Parathyroid adenoma (tissue), 2 donors: Measurements from ENCODE around the gene INHBE.
A peak's percentile ranks its signal among the peaks of the same experiment; 100 is the strongest.

Experiments used
- H2AFZ ChIP-seq: fragments of 300-600 bp; sonication (generic); one replicate; pipeline ENCODE4 v1.7.0; 2017; ENCODE audit warnings: antibody characterized with exemption, mild to moderate bottlenecking
- H3K27ac ChIP-seq: fragments of 300-600 bp; sonication (generic); one replicate; pipeline ENCODE4 v1.7.0; 2017
- H3K27me3 ChIP-seq: fragments of 300-600 bp; sonication (generic); one replicate; pipeline ENCODE4 v1.7.0; 2017; ENCODE audit warnings: low read length; ENCODE audit not compliant: control insufficient read depth, insufficient read depth
- H3K36me3 ChIP-seq: fragments of 300-600 bp; sonication (generic); one replicate; pipeline ENCODE4 v1.7.0; 2017; ENCODE audit warnings: low read length; ENCODE audit not compliant: control insufficient read depth, insufficient read depth
- H3K4me1 ChIP-seq: fragments of 300-600 bp; sonication (generic); one replicate; pipeline ENCODE4 v1.7.0; 2017; ENCODE audit warnings: control low read depth
- H3K4me2 ChIP-seq: fragments of 300-600 bp; sonication (generic); one replicate; pipeline ENCODE4 v1.7.0; 2017; ENCODE audit warnings: low read length
- H3K4me3 ChIP-seq: fragments of 300-600 bp; sonication (generic); one replicate; pipeline ENCODE4 v1.7.0; 2017; ENCODE audit warnings: low read depth, low read length
- H3K79me2 ChIP-seq: fragments of 300-600 bp; sonication (generic); one replicate; pipeline ENCODE4 v1.7.0; 2017; ENCODE audit warnings: control low read depth
- H3K9ac ChIP-seq: fragments of 300-600 bp; sonication (generic); one replicate; pipeline ENCODE4 v1.7.0; 2017; ENCODE audit warnings: mild to moderate bottlenecking
- H3K9me3 ChIP-seq: fragments of 300-600 bp; sonication (generic); one replicate; pipeline ENCODE4 v1.7.0; 2017; ENCODE audit warnings: low read length; ENCODE audit not compliant: control insufficient read depth
- TF ChIP-seq, protein P1 (sequence below): fragments of 300-600 bp; sonication (generic); IDR thresholded peaks from one replicate; pipeline ENCODE4 v1.7.0; 2017; ENCODE audit warnings: antibody characterized with exemption, mild to moderate bottlenecking
- donor health status: primary hyperparathyroidism.

Gene INHBE

DNA sequence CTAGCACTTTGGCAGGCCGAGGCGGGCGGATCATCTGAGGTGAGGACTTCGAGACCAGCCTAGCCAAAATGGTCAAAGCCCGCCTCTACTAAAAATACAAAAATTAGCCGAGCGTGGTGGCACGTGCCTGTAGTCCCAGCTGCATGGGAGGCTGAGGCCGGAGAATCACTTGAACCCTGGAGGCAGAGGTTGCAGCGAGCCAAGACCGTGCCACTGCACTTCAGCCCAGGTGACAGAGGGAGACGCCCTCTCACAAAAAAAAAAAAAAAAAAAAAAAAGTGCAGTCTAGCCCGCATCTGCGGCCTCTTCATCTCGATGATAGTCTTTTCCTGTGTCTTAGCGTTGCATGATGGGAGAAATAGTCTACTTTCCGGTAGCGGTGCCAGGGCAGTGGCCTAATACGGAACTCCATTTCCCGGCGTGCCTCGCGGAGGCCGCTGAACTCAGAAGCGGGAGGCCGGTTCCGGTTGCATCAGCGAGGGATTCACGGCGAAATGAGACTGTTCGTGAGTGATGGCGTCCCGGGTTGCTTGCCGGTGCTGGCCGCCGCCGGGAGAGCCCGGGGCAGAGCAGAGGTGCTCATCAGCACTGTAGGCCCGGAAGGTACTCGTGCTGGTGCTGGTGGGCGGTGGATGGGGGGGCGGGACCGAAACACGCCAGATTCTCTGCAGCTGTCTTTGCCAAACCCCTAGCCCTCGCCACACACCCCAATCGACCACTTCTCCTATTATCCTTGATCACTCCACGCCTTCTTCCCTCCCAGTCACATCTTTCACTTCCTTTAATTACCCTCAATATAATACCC, 32.7 kb downstream of the INHBE start, which contains the start of gene MARS1:
MARS1 (plus strand) TSS at position 472 of the 805 bp plus-strand sequence; CDS start at position 495, 23 bp downstream.
- peaks cover 8% of the 10 kb centered on the region for H3K79me2 ChIP-seq
- TF ChIP-seq, protein P1, sequence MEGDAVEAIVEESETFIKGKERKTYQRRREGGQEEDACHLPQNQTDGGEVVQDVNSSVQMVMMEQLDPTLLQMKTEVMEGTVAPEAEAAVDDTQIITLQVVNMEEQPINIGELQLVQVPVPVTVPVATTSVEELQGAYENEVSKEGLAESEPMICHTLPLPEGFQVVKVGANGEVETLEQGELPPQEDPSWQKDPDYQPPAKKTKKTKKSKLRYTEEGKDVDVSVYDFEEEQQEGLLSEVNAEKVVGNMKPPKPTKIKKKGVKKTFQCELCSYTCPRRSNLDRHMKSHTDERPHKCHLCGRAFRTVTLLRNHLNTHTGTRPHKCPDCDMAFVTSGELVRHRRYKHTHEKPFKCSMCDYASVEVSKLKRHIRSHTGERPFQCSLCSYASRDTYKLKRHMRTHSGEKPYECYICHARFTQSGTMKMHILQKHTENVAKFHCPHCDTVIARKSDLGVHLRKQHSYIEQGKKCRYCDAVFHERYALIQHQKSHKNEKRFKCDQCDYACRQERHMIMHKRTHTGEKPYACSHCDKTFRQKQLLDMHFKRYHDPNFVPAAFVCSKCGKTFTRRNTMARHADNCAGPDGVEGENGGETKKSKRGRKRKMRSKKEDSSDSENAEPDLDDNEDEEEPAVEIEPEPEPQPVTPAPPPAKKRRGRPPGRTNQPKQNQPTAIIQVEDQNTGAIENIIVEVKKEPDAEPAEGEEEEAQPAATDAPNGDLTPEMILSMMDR, result no peak
- H3K27ac ChIP-seq, result peak within 1 kb of the TSS; percentile 31
- no peaks in the 10 kb centered on the region for H3K36me3 ChIP-seq
- peaks cover 3% of the 10 kb centered on the region for H3K4me1 ChIP-seq
- H3K4me2 ChIP-seq, result peak within 1 kb of the TSS; percentile 59
- H3K9me3 ChIP-seq, result no peaks in the 10 kb centered on the region
- H3K4me3 ChIP-seq, result peak within 1 kb of the TSS; percentile 89
- peak within 1 kb of the TSS; percentile 79 for H2AFZ ChIP-seq
- H3K27me3 ChIP-seq, result no peaks in the 10 kb centered on the region
- peak within 1 kb of the TSS; percentile 38 for H3K9ac ChIP-seq

DNA sequence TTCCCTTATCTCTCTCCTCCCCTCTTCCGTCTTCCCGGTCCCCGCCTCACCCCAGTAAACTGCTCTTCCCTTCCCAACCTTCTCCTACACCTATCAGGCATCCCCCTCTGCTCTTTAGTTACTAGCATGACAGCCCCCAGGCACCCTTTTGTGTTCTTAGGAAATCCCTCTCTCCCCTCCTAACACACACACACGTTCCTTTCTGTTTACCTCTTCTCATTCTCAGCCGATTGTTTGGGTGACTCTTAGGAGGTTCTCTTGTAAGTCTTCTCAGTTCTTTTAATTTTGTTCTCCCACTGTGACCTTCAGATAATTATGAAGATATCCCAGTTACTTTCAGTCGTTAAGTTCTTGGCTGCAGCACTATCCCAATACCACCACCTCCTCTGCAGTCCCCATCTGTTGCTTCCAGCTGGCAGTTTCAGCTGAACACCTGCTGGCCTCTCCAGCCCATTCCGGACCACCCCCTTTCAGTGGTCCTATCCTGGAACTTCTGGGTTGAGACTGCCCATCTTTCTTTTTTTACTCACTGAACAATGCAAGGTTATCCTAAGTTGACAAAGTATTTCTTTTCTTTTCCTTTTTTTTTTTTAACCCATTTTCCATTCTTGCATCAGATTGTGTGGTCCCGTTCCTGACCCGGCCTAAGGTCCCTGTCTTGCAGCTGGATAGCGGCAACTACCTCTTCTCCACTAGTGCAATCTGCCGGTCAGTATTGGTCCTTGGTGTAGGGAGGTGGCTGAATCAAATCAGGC, 33.5 kb downstream of the INHBE start:
- Histone ChIP-seq H2AFZ (peak overlapping the region; percentile 79), H3K4me2 (peak overlapping the region; percentile 59)

DNA sequence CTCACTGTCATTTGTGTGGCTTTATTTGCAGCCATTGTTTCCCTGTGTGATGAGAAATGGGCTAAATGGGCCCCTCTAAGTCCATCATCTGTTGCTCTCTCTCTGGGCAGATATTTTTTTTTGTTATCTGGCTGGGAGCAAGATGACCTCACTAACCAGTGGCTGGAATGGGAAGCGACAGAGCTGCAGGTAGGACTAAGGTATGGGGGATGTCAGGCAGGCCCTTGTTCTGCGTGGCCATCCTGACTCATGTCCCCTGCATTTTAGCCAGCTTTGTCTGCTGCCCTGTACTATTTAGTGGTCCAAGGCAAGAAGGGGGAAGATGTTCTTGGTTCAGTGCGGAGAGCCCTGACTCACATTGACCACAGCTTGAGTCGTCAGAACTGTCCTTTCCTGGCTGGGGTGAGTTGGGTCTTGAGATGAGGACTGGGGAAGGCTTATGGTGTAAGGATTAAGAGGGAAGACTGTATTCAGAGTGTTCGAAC, 34.1 kb downstream of the INHBE start:
- Histone ChIP-seq H3K79me2 (peaks cover 8% of the 10 kb centered on the region), H2AFZ (no peak overlapping the region), H3K27ac (no peak overlapping the region), H3K4me3 (no peak overlapping the region), H3K9me3 (no peaks in the 10 kb centered on the region), H3K4me2 (no peak overlapping the region), H3K4me1 (peaks cover 3% of the 10 kb centered on the region), H3K9ac (no peak overlapping the region), H3K27me3 (no peaks in the 10 kb centered on the region), H3K36me3 (no peaks in the 10 kb centered on the region)
- TF ChIP-seq, protein P1, result no peak

More for the DNA sequence above, 33.5 kb downstream of the INHBE start:
- peak overlapping the region; percentile 89 for H3K4me3 ChIP-seq
- TF ChIP-seq, protein P1, result no peak
- H3K27me3 ChIP-seq, result no peaks in the 10 kb centered on the region
- no peaks in the 10 kb centered on the region for H3K36me3 ChIP-seq
- H3K9ac ChIP-seq, result no peak overlapping the region
- H3K27ac ChIP-seq, result peak overlapping the region; percentile 31
- H3K9me3 ChIP-seq, result no peaks in the 10 kb centered on the region
- H3K79me2 ChIP-seq, result peaks cover 8% of the 10 kb centered on the region
- H3K4me1 ChIP-seq, result peaks cover 3% of the 10 kb centered on the region

DNA sequence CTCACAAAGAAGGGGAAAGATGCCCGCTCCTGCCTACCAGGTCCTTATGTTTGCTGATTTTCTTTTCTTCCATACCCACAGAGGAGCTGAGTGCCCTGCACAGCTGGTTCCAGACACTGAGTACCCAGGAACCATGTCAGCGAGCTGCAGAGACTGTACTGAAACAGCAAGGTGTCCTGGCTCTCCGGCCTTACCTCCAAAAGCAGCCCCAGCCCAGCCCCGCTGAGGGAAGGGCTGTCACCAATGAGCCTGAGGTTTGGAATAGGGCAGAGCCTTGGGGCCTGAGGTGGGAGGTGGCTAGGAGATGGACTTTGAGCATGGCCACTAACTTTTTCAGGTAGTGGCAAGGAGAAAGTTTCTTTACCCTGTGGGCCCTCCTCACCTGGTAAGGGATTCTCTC, 35.0 kb downstream of the INHBE start:
- Histone ChIP-seq H3K4me3 (no peak overlapping the region), H3K4me2 (no peak overlapping the region), H3K36me3 (no peaks in the 10 kb centered on the region), H2AFZ (no peak overlapping the region), H3K27ac (no peak overlapping the region), H3K4me1 (peaks cover 3% of the 10 kb centered on the region), H3K79me2 (peaks cover 8% of the 10 kb centered on the region), H3K9ac (no peak overlapping the region), H3K27me3 (no peaks in the 10 kb centered on the region), H3K9me3 (no peaks in the 10 kb centered on the region)
- TF ChIP-seq, protein P1, result no peak
